HG02973 (cell line): Measurements from ENCODE around the gene FLNA.
"Not testable (repeated sequence)": the region's sequence is repeated elsewhere in the genome, so short reads cannot be mapped to it uniquely, and the experiment has no call there.

Experiments
- ATAC-seq: cut with Tn5 transposase; IDR thresholded peaks from one replicate; pipeline ENCODE4 v1.9.1; 2021; ENCODE audit warnings: moderate library complexity; ENCODE audit not compliant: unreplicated experiment

FLNA gene

DNA sequence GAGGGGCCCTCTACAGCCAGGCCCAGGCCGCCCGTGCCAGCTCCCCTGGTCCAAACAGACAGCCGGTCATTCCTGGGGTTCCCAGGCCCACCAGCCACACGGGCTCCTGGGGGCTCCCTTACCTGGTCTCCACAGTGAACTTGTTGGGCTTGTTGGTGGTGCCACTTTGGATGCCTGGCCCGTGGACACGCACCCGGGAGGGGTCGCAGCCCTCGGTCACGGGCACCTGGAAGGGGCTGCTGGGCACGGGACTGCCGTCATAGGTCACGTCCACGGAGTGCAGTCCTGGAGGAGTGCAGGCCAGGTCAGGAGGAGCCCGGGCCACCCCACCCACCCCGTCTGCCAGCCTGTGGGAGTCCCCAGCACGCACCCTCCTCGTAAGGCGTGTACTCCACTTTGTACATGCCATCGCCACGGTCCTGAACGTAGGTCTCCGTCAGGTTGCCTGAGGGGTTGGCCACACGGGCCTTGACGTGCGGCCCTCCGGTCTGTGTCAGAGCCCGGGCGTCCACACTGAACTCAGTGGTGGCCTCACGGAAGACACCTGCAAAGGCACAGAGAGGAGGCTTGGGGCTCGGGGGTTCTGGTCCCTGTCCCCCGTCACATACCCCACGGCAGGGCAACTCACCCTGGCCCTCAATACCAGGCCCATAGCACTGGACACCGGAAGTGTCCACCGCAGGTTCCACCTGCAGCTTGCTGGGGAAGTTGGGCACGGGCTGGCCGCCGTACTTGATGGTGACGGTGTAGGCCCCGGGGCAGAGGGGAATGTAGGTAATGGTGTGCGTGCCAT lies 14.9 kb downstream of the FLNA start:
- ATAC-seq, result no peak

DNA sequence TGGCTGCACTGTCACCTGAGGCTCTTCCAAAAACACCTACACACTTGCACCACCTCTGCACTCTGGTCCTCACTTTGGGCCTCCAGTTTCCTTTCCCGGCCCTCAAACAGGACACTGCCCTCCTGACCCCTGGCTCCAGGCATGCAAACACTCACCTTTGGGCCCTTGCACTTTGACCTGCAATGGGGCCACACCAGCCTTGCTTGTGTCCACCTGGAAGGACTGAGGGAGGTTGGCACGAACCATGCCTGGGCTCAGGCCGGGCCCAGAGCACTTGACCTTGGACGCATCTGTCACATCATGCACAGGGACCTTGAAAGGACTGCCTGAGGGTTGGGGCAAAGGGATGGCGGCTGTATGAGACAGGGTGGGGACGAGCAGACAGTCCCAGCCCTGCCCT lies 15.6 kb downstream of the FLNA start:
- no peak for ATAC-seq

DNA sequence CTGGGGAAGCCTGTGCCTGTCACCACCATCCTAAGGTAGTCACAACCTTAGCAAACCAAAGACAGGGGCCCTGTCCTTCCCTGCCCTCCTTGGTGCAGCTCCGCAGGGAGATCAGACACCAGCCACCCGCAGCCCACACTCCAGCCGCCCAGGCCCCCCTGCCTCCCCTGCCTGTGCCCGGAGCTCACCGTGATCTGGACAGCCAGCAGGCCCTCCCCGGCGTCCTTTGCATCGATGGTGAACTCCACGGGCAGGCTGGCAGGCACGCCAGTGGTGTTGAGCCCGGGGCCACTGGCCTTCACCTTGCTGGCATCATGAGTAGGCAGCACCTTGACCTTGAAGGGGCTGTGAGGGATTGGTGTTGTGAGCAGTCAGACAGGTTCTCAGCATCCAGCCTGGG lies 16.4 kb downstream of the FLNA start:
- no peak for ATAC-seq

DNA sequence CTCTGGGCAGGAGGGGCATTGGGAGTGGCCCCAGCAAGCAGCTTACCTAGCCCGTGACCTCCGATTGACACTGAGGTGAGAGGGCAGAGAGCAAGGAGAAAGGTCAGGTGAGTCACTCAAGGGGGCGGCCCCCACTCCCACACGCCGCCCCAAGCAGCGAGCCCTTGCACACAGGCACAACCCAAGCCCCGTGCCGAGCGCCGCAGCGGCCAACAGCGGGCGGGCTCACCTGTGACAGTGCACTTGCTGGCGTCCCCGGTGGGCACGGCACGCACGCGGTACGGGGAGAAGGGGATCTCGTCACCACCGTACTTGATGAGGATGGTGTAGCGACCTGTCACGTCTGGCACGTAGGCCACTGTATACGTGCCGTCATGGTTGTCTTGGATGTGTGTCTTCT lies 17.2 kb downstream of the FLNA start:
- no peak for ATAC-seq

DNA sequence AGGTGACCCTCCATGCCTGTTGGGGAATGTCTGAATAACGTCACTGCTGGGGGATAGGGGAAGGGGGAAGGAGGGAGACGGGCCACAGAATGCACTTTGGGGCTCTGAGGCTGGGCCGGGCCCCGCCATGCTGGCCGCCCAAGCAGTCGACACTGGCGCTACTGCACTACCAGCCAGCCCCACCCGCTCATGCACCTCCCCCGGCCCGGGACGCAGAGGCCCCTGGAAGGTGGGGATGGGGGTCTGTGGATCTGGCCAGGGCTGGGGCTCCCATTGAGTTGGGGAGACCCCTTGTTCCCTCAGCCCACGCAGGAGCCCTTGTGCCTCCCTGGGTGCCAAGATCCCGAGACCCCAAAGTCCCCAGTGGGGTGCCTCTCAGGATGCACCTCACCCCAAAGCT lies 17.8 kb downstream of the FLNA start:
- no peak for ATAC-seq

DNA sequence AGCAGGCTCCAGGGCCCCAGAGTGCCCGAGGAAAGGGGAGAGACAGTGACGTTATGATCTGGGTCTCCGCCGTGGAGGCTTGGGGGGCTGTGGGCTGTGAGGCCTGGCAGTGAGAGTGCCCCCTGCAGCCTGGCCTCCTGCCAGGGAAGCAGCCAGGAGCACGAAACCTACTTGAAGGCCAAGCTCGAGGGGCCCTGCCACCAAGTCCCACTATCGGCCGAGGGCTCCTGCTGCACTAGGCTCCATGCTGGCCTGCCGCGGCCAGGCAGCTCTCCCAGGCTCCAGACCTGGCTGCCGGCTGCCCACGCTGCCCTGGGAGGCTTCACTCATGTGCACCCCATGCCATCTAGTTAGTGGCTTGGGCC lies 18.7 kb downstream of the FLNA start:
- no peak for ATAC-seq

DNA sequence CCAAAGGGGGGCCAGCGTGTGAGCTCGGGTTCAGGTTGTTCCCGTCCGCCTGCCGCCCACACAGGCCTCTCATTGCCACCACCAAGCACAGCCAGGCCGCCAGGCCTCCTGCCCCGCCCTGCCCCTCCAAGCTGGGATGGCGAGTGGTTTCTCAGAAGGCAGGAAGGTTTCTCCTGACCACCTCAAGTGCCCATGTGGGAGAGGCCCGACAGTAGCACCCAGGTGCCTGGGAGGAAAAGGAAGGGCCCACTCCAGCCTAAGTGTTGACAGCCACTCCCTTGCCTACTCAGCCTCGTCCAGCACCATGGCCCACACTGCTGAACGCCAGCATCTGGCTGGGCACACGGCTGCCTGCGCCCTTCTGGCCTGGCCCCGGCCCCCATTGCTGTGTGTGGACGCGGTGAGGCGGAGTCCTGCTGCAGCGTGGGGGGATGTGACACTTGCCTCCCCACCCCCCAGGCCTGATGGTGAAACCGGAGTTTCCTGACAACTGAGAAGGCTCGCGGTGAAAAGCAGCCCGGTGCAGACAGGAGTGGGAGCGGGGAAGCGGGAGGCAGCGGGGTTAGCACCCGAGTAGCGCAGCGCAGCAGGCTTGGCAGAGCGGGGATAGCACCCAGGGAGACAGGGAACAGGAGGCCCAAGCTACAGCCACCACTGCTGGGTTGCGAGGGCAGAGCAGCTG lies 19.2 kb downstream of the FLNA start:
- no peak for ATAC-seq

DNA sequence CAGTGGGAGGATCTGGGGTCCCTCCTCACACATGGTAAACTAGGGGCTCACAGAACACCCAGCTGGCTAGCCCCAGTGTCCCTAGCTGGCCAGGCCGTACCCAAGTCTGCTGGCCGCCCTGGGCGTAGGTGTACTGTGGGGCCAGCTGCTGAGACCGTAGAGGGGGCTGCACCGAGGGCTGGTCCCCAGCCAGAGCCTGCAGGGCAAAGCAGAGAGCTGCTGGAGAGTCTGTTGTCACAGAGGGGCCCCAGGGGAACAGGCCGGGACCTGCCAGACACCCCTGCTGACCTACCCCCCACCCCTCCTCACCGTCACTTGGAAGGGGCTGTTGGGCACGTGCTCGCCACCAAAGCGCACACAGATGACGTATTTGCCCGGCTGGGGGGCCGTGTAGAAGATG lies 19.9 kb downstream of the FLNA start:
- no peak for ATAC-seq

DNA sequence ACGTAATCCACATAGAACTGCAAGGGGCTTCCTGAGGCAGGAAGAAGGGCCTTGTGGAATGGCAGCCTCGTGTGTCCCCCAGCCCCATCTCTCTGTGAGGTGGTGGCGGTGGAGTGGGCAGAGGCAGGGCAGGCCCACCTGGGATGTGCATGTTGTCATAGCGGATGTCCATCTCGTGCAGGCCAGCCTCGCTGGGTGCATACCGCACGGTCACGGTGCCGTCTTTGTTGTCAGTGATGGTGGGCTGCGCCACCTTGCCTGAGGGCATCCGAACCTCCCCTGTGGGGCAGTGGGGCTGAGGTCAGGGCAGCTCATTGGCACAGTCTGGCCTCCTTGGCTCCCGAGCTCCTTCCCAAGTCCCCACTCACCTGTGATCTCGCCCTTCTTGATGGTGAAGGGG lies 20.4 kb downstream of the FLNA start:
- ATAC-seq, result no peak

DNA sequence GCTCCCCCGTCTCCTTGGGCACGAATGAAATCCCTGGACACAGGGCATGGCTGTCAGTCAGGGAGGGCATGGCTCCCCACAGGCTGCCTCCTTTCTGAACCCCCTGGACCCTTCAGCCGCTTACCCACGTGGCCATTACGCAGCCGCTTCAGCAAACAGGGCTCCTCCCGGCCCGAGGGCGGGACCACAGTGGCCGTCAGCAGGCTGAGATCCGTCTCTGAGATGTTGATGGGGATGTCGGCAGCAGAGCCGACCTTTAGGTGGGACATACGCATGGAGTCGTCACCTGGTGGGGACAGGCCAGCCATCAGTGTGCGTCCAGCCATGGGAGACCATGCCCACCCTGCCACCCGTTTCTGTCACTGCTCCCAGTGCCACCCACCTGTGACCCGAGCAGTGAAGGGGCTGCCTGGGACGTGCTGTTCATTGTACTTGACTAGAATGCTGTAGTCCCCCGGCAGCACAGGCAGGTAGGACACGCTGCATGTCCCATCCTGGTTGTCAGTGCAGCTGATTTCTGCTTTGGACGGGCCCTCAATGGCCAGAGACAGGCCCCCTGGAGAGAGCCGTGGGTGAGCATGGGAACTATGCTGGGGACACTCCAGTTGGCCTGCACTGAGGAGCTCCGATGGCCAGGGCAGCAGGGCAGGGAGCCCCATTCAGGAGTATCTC lies 21.1 kb downstream of the FLNA start:
- ATAC-seq, result no peak

DNA sequence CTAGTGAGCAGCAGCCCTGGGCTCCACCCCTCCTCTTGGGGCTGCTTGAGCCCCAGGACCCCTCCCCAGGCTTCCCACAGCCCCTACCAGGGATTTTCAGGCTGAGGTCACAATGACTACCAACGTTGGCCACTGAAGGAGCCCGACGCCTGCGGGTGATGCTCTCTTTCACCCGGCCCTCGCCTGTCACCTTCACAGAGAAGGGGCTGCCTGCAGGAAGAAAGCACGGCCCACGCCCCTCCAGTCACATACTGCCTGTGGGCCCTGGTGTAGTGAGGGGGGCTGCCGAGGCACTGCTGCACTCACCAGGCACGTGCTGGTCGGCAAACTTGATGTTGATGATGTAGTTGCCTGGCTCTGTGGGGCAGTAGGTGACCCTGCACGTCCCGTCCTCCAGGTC lies 22.0 kb downstream of the FLNA start:
- no peak for ATAC-seq

DNA sequence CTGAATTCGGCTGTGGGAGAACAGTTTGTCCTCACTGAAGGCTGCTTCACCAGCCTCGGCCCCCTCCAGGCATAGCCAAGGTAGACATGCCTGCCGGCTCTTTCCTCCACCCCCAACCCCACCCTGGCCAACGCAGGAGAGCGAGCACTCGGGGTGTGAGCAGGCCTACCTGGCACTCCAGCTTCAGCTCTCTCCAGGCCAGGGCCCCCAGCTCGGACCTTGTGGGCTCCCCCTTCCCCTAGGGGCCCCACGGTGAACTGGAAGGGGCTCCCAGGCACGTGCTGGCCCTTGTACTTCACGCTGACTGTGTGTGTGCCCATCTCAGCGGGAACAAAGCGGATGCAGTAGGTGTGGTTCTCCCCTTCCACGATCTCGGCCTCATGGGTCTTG lies 22.4 kb downstream of the FLNA start:
- ATAC-seq, result no peak

DNA sequence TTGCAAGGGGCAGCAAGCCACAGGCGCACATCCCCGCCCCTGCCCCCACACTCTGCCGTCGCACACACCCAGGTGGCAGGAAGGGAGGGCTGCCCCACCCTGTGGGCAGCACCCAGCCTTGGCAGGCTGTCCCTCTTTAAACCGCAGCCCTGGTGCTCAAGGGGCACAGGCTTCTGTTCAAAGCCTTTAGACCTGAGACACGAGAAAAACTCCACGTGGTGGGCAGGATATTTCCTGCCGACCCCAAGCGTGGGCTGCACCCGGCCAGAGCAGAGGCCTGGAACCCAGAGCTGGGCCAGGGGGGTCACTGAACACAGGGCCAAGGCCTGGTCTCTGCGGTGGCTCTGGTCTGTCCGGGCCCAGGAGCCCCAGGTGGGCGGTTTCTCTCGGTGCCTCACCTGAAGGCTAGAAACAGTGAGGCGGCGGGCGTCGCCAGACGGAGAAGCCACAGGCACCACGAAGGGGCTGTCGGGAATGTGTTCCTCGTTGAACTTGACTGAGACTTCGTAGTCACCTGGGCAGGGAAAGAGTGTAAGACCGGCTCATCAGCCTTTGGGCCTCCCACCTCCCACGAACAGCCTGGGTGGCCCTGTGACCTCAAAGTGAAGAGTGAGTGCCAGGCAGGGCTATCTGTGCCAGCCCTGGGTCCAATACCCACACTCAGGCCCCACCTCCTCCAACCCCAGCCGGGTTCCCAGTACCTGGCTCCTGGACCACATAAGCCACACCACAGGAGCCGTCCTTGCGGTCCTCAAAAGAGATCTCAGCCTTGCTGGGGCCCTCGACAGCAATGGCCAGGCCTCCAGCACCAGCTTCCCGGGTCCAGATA lies 23.0 kb downstream of the FLNA start:
- ATAC-seq, result no peak

DNA sequence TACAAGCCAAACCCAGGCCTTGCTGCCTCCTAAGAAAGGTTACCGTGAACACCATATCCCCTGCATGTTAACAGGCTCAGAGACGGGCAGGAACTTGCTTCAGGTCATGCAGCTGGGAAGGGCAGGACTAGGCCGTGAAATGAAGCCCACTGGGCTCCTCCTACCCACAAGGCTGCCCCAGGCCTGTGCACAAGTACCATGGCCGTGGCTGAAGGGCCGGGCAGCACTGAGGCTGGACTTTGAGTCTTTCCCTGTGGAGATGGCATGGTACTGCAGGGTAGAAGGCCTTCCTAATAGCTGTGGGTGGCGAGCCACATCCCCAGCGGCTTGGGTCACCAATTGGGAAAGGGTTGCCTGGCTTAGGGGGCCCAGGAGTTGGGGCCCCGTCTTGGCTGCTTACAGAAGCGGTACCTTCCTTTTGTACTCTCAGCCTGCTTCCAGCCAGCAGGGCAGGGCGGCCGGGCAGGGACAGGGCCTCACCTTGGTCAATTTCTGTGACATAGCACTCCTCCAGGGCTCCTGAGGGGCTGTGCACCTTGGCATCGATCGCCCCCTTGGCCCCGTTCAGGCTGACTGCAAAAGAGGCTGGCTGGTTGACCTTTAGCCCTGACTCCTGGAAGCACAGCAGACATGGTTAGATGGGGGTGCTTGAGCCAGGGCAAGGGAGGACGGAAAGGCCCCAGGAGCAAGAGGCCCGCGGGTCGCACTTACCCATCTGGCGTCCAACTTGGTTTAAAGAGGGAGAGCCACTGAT lies 23.8 kb downstream of the FLNA start:
- ATAC-seq, result no peak

DNA sequence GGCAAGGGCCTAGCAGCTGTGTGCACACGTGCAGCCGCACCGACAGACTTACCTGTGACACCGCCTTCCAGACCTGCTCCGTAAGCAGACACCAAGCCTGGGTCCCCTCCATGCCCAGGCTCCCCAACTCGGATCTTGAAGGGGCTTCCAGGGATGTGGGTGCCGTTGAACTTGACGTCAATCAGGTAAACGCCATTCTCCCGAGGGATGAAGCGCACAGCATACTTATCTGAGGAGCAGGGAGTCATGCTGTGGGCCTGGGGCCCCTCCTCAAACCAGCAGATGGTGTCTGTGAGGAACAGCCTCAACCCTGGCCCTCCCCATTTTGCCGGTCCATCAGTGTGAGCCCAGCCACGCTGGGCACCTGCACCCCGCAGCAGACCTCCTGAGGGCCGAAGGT lies 24.5 kb downstream of the FLNA start:
- no peak for ATAC-seq

DNA sequence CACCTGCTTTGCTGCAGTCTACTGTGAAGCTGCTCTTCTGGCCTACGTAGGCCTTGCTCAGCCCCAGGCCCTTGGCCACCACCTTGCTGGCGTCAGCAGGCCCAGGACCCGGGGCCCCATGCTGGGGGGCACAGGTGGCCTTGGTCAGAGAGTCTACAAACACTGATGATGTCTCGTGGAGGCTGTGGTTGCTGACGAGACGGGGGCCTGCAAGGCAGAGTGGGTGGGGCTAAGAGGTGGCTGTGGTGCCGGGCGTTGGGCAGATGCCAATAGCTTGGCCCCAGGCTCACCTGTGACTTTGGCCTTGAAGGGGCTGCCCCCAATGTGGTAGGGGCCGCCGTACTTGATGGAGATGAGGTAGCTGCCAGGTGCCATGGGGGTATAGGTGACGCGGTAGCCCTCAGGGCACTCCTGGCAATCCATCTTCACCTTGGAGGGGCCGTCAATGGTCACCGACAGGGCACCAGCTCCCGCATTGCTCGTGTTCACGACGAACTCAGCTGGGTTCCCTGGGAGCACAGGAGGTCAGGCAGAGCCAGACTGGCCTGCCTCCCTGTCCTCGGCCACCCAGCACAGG lies 25.0 kb downstream of the FLNA start:
- ATAC-seq, result no peak

DNA sequence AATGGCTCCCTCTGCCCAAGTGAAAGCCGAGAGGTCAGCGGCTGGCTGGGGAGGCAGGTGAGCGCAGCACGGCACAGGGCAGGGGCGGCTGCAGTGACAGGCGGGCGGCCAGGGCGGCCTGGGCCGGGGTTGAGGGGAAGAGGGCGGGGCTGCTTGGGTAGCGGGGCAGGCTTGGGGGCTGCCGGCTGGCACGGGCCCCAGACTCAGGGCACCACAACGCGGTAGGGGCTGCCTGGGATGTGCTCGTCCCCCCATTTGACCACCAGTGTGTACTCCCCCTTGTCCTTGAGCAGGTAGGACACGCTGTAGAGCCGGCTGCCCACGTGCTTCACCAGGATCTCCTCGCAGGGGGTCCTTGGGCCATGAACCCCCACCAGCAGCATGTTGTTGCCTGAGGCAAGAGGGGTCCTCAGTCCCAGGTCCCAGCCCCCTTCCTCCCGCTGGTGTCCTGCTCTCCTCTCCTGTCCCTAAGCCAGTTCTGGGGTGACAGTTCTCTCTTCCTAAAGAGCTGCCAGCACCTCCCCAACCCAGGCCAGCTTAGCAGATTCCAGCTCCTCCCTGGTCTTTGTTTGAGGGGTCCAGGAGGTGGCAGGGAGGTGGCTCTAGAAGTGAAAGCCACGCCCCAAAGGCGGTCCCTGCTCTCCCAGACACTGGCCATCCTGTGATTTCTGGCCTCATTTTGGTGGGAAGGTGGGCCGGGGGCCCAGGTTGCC lies 25.6 kb downstream of the FLNA start:
- no peak for ATAC-seq

DNA sequence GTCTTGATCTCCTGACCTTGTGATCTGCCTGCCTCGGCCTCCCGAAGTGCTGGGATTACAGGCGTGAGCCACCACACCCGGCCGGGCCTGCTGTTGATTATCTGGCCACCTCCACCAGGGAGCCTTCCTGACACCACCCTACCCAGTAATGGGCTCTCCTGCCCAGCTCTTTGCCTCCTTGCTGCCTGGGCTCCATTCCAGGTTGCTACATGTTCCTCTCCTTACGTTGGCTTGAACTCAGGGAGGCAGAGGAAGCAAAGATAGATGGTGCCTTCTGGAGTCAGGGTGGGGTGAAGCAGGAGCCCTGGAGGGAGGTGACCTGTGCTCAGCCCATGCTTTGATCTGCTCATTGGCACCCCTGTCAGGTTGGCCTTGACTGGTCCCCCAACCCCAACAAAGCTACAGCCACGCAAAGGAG lies 26.3 kb downstream of the FLNA start:
- no peak for ATAC-seq

DNA sequence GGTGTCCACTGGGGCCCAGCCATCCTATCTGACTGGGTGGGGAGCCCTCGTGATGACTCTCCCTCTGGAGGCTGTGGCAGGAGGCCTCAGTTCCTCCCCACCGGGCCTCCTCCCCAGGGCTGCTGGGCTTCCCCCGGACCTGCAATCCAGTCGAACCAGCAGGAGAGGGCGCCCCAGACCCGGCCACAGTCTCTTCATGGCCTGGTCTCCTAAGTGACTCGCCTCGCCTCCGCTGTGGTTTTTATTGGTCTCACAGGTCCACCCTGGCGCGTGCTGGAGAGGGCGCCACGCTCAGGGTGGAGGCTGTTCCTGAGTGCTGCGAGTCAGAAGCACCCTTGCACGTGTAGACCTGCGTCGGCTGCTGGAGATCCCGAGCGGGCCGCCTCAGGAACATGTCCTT lies 30.8 kb downstream of the FLNA start:
- ATAC-seq, result not testable (repeated sequence)

DNA sequence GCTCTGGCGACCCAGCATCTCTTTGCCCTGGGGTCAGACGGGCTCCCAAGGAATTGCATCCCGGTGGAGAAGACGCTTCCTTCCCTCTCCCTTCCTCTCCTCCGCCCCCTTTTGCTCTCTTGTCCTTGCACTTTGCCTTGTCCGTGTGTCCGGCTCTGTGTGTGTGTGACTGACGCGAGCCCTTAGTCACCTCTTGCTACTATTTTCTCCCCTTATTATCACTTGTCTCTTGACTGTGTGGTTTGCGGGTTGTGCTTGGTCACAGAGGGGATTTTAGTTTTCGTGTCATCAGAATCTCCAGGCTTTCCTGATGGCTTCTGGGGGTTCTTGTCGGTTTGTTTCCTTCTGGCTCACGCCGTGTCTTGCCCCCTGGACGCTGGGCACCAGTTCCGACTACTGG lies 31.4 kb downstream of the FLNA start:
- ATAC-seq, result not testable (repeated sequence)
